Muscle of leg (tissue), 11 donors: Measurements from ENCODE around the gene SOX13. TPM values are rescaled to one million over a fixed set of nuclear protein-coding genes. Genes with fewer than 3 reads are reported as not detected.
A peak's percentile ranks its signal among the peaks of the same experiment; 100 is the strongest.

ENCODE experiments used
- DNase-seq: peaks from one replicate; pipeline ENCODE4 v3.0.0; 2013
- H3K27ac ChIP-seq: one replicate; pipeline ENCODE4 v1.5.1; 2013; ENCODE audit warnings: mild to moderate bottlenecking, low read length, control low read depth
- H3K27me3 ChIP-seq: one replicate; pipeline ENCODE4 v1.6.1; 2013; ENCODE audit warnings: low read length; ENCODE audit not compliant: control insufficient read depth, insufficient read depth
- H3K36me3 ChIP-seq: one replicate; pipeline ENCODE4 v1.6.1; 2013; ENCODE audit warnings: low read length; ENCODE audit not compliant: control insufficient read depth, insufficient read depth
- H3K4me1 ChIP-seq: one replicate; pipeline ENCODE4 v1.6.1; 2013; ENCODE audit warnings: low read length; ENCODE audit not compliant: control insufficient read depth, insufficient read depth
- H3K4me3 ChIP-seq: one replicate; pipeline ENCODE4 v1.5.1; 2013; ENCODE audit warnings: low read length, control low read depth
- H3K9me3 ChIP-seq: replicated peaks from 2 replicates; pipeline ENCODE4 v1.6.1; 2013; ENCODE audit warnings: low read depth, low read length; ENCODE audit not compliant: control insufficient read depth
- WGBS: methylation state at CpG from one replicate; pipeline ENCODE4 v1.1.5; 2013; ENCODE audit warnings: missing lambda C conversion rate; ENCODE audit not compliant: insufficient coverage; 5-methylcytosine and 5-hydroxymethylcytosine counted together
- polyA plus RNA-seq, 8 donors: library from polyadenylated mRNA; unstranded; fragments of 120-200 nt; gene quantifications; one replicate each; pipeline versions ENCODE4 v1.2.1 to v1.2.3, GENCODE V29; 2013; ENCODE audit warnings: inconsistent platforms in 1 of 8, low replicate concordance in 1 of 8; ENCODE audit not compliant: insufficient read length in 8 of 8, insufficient read depth in 1 of 8
- total RNA-seq: library from RNA; stranded (reverse); fragments of 120-200 nt; gene quantifications from one replicate; pipeline ENCODE4 v1.2.4, GENCODE V29; 2013

SOX13 gene
- total and polyA plus RNA-seq, 9 donors = 11.0 to 29.3 (median 18.8) TPM

DNA sequence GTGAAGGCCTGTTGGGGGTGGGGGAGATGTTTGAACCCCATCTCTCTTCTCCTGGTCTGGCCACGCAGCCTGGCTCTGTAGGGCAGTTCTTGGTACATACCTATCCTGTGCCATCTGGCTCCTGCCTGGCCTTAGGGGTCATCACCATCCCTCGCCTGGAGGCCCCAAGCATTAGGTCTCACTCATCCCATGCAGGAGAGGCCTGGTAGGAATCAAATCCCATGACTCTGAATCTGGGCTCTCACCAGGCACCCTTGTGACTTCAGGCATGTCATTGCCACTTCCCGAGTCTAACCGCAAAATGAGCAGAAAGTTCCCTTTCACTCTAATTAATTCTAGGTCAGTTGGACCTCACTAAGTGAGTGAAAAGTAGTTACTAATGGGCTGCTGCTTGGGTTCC, 41.7 kb downstream of the SOX13 start:
- Histone ChIP-seq H3K27me3 (no peaks in the 10 kb centered on the region), H3K4me3 (no peak overlapping the region), H3K4me1 (peaks cover 3% of the 10 kb centered on the region), H3K27ac (no peak overlapping the region), H3K9me3 (no peaks in the 10 kb centered on the region), H3K36me3 (peaks cover 31% of the 10 kb centered on the region)
- no peak for DNase-seq
- WGBS = 60% methylated on average over 1 of the region's 4 CpGs

GRCh38 chr1:204115116-204115515, 42.2 kb downstream of the SOX13 start:
- Histone ChIP-seq H3K36me3 (peaks cover 32% of the 10 kb centered on the region), H3K27me3 (no peaks in the 10 kb centered on the region), H3K4me3 (no peak overlapping the region), H3K9me3 (no peaks in the 10 kb centered on the region), H3K27ac (no peak overlapping the region), H3K4me1 (peaks cover 3% of the 10 kb centered on the region)
- DNase-seq = no peak
- 100% methylated on average over 1 of the region's 4 CpGs for WGBS

GRCh38 chr1:204116539-204116938, 43.6 kb downstream of the SOX13 start:
- Histone ChIP-seq H3K9me3 (no peaks in the 10 kb centered on the region), H3K36me3 (peaks cover 39% of the 10 kb centered on the region), H3K4me3 (no peak overlapping the region), H3K4me1 (no peaks in the 10 kb centered on the region), H3K27ac (no peak overlapping the region), H3K27me3 (no peaks in the 10 kb centered on the region)
- whole genome bisulfite sequencing = 91% methylated on average over 4 of the region's 4 CpGs
- DNase-seq = no peak

- no peak overlapping the region for H3K27ac ChIP-seq
- no peaks in the 10 kb centered on the region for H3K9me3 ChIP-seq
- H3K4me1 ChIP-seq = peaks cover 20% of the 10 kb centered on the region
- DNase-seq = no peak
- H3K27me3 ChIP-seq = no peaks in the 10 kb centered on the region
- no peak overlapping the region for H3K4me3 ChIP-seq
- 92% methylated on average over 13 of the region's 17 CpGs for WGBS
- H3K36me3 ChIP-seq = peaks cover 62% of the 10 kb centered on the region
Measured at GRCh38 chr1:204121840-204122555, 49.1 kb downstream of the SOX13 start.

- Histone ChIP-seq H3K36me3 (peaks cover 57% of the 10 kb centered on the region), H3K9me3 (no peaks in the 10 kb centered on the region), H3K27me3 (no peaks in the 10 kb centered on the region), H3K27ac (no peak overlapping the region), H3K4me3 (no peak overlapping the region), H3K4me1 (peaks cover 21% of the 10 kb centered on the region)
- whole genome bisulfite sequencing = 58% methylated on average over 7 of the region's 9 CpGs
- DNase-seq = no peak
Measured at GRCh38 chr1:204123376-204123775, 50.5 kb downstream of the SOX13 start.

DNA sequence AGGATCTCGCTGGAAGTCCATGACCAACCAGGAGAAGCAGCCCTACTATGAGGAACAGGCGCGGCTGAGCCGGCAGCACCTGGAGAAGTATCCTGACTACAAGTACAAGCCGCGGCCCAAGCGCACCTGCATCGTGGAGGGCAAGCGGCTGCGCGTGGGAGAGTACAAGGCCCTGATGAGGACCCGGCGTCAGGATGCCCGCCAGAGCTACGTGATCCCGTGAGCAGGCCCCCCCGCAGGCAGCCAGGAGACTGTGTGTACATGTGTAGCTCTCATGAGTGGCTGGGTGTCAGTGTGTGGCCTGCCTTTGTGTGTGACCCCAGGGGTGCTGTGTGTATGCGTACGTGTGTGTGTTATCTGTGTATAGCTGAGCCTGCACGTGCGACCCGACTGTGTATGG, 51.7 kb downstream of the SOX13 start:
- no peak overlapping the region for H3K4me3 ChIP-seq
- peaks cover 33% of the 10 kb centered on the region for H3K4me1 ChIP-seq
- peaks cover 49% of the 10 kb centered on the region for H3K36me3 ChIP-seq
- H3K27me3 ChIP-seq = no peaks in the 10 kb centered on the region
- no peak overlapping the region for H3K27ac ChIP-seq
- H3K9me3 ChIP-seq = no peaks in the 10 kb centered on the region
- 94% methylated on average over 19 of the region's 22 CpGs for WGBS
- DNase-seq = no peak

- Histone ChIP-seq H3K4me3 (no peak overlapping the region), H3K36me3 (peaks cover 42% of the 10 kb centered on the region), H3K27ac (no peak overlapping the region), H3K4me1 (peaks cover 44% of the 10 kb centered on the region), H3K9me3 (no peaks in the 10 kb centered on the region), H3K27me3 (no peaks in the 10 kb centered on the region)
- 90% methylated on average over 15 of the region's 18 CpGs for WGBS
- no peak for DNase-seq
Measured at GRCh38 chr1:204125759-204126351, 52.9 kb downstream of the SOX13 start.

- H3K27ac ChIP-seq = peak overlapping the region; percentile 31
Measured at GRCh38 chr1:204126386-204126785, 53.5 kb downstream of the SOX13 start.

DNA sequence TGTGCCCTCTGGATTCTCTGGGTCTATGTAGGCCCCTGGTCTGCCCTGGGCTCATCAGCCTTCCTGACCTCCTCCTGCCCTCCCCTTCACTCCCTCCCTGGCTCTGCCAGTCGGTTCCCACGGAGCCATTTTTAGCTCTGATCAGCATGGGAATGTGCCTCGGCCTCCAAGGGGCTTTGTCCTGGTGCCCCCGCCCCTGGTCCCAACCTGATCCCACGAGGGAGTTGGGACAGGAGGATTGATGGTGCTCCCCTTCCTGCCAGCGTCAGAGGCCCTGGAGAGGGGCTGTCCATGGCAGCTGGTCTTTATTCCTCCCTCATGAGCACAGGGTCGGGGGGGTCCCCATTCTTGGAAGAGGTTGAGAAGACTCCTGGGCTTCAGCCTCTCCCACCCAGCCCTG, 54.0 kb downstream of the SOX13 start:
- no peak for DNase-seq
- H3K27ac ChIP-seq = peak overlapping the region; percentile 31
- no peaks in the 10 kb centered on the region for H3K9me3 ChIP-seq
- 17% methylated on average over 1 of the region's 7 CpGs for WGBS
- H3K4me3 ChIP-seq = no peak overlapping the region
- H3K36me3 ChIP-seq = peaks cover 37% of the 10 kb centered on the region
- peaks cover 52% of the 10 kb centered on the region for H3K4me1 ChIP-seq
- no peaks in the 10 kb centered on the region for H3K27me3 ChIP-seq

More at GRCh38 chr1:204126386-204126785, 53.5 kb downstream of the SOX13 start:
- H3K4me1 ChIP-seq = peaks cover 49% of the 10 kb centered on the region
- 66% methylated on average over 8 of the region's 8 CpGs for WGBS
- H3K4me3 ChIP-seq = no peak overlapping the region
- no peaks in the 10 kb centered on the region for H3K27me3 ChIP-seq
- H3K36me3 ChIP-seq = peaks cover 42% of the 10 kb centered on the region
- DNase-seq = no peak
- H3K9me3 ChIP-seq = no peaks in the 10 kb centered on the region

- no peak overlapping the region for H3K4me3 ChIP-seq
- no peak overlapping the region for H3K27ac ChIP-seq
- no peaks in the 10 kb centered on the region for H3K9me3 ChIP-seq
- 87% methylated on average over 3 of the region's 5 CpGs for WGBS
- peaks cover 52% of the 10 kb centered on the region for H3K4me1 ChIP-seq
- H3K36me3 ChIP-seq = peaks cover 31% of the 10 kb centered on the region
- DNase-seq = peak; percentile 58
- no peaks in the 10 kb centered on the region for H3K27me3 ChIP-seq
Measured at GRCh38 chr1:204127597-204128242, 54.8 kb downstream of the SOX13 start.
